B cell (primary cell): ENCODE results near the gene HDAC9. TPM values are rescaled to one million over a fixed set of nuclear protein-coding genes. Genes with fewer than 3 reads are reported as not detected.

Source experiments
- ATAC-seq: fragments of 200-7000 bp; cut with Tn5 transposase; one replicate; pipeline ENCODE4 v1.10.0; 2021; ENCODE audit warnings: low read depth, mild to moderate bottlenecking, moderate number of reproducible peaks, moderate library complexity
- CTCF ChIA-PET: fragments of 350-600 bp; sonication (Branson Sonifier 250); formaldehyde crosslinking; loops from one replicate; lab custom pipeline; 2021; ENCODE audit warnings: antibody characterized with exemption, inconsistent platforms; lab: Charles Lee
- POLR2A ChIA-PET: fragments of 350-600 bp; sonication (Branson Sonifier 250); formaldehyde crosslinking; loops from one replicate; lab custom pipeline; 2021; ENCODE audit warnings: antibody characterized with exemption; lab: Charles Lee
- DNase-seq: peaks from one replicate; pipeline ENCODE4 v3.0.0; 2013
- H2AFZ ChIP-seq: 2 replicates; pipeline ENCODE4 v1.6.1; 2012; ENCODE audit warnings: mild to moderate bottlenecking, low read depth, low read length; ENCODE audit not compliant: insufficient read depth, poor library complexity, severe bottlenecking
- H3K27ac ChIP-seq, 2 donors: 1 replicate in 1 of 2; 2 replicates in 1 of 2; pipeline ENCODE4 v1.5.1; 2012 to 2013; ENCODE audit warnings: low read length in 2 of 2, mild to moderate bottlenecking in 2 of 2, moderate library complexity in 1 of 2
- H3K27me3 ChIP-seq, 4 experiments: fragments of 200-600 bp in 1 of 4; sonication (generic) in 1 of 4; replicated peaks in 1 of 4; 1 replicate in 2 of 4; 2 replicates in 2 of 4; pipeline versions ENCODE4 v1.6.1 to v1.7.0; 2013 to 2016; ENCODE audit warnings: low read length in 3 of 4, mild to moderate bottlenecking in 2 of 4, mixed read lengths in 1 of 4, moderate library complexity in 1 of 4; ENCODE audit not compliant: insufficient read depth in 4 of 4, control insufficient read depth in 3 of 4; ENCODE audit errors: control extremely low read depth in 1 of 4
- H3K36me3 ChIP-seq, 2 experiments: replicated peaks in 1 of 2; 1 replicate in 1 of 2; 2 replicates in 1 of 2; pipeline versions ENCODE4 v1.6.1 to v1.7.1; 2013; ENCODE audit warnings: low read length in 1 of 2; ENCODE audit not compliant: insufficient read depth in 2 of 2, control insufficient read depth in 1 of 2; ENCODE audit errors: control extremely low read depth in 1 of 2, extremely low read depth in 1 of 2
- H3K4me1 ChIP-seq, 2 donors: fragments of 200-600 bp in 1 of 2; sonication (generic) in 1 of 2; 1 replicate in 1 of 2; 2 replicates in 1 of 2; pipeline versions ENCODE4 v1.5.1 to v1.6.1; 2013 to 2017; ENCODE audit warnings: low read length in 2 of 2; ENCODE audit not compliant: control insufficient read depth in 2 of 2, insufficient read depth in 2 of 2
- H3K4me2 ChIP-seq: replicated peaks from 2 replicates; pipeline ENCODE3; 2012; ENCODE audit warnings: mild to moderate bottlenecking, low read depth, low read length; ENCODE audit not compliant: poor library complexity, severe bottlenecking
- H3K4me3 ChIP-seq, 5 experiments: fragments of 200-600 bp in 1 of 5; sonication (generic) in 1 of 5; 1 replicate in 3 of 5; 2 replicates in 2 of 5; pipeline versions ENCODE4 v1.5.1 to v1.7.0; 2011 to 2016; ENCODE audit warnings: low read length in 4 of 5, mild to moderate bottlenecking in 4 of 5, low read depth in 2 of 5, control low read depth in 1 of 5, moderate library complexity in 1 of 5; ENCODE audit not compliant: insufficient read depth in 1 of 5; ENCODE audit errors: control extremely low read depth in 1 of 5, extremely low read depth in 1 of 5
- H3K79me2 ChIP-seq: fragments of 200-600 bp; sonication (generic); one replicate; pipeline ENCODE4 v1.6.0; 2016; ENCODE audit warnings: low read length; ENCODE audit not compliant: control insufficient read depth, insufficient read depth
- H3K9ac ChIP-seq: fragments of 200-600 bp; sonication (generic); 2 replicates; pipeline ENCODE4 v1.6.1; 2017; ENCODE audit warnings: mild to moderate bottlenecking, low read length, moderate library complexity
- H3K9me3 ChIP-seq, 3 donors: one replicate each; pipeline versions ENCODE4 v1.6.1 to v1.7.1; 2013; ENCODE audit warnings: low read length in 2 of 3; ENCODE audit not compliant: control insufficient read depth in 2 of 3, insufficient read depth in 1 of 3; ENCODE audit errors: control extremely low read depth in 1 of 3
- H4K20me1 ChIP-seq: 2 replicates; pipeline ENCODE4 v1.6.0; 2012; ENCODE audit warnings: mild to moderate bottlenecking, low read length; ENCODE audit not compliant: insufficient read depth, control insufficient read depth, poor library complexity, severe bottlenecking
- H3K27ac Mint-ChIP-seq: one replicate; pipeline ENCODE4 v1.8.0; 2021; ENCODE audit warnings: mixed read lengths
- H3K27me3 Mint-ChIP-seq: one replicate; pipeline ENCODE4 v1.8.0; 2021; ENCODE audit warnings: mixed read lengths
- H3K4me1 Mint-ChIP-seq: one replicate; pipeline ENCODE4 v1.8.0; 2021; ENCODE audit warnings: mixed read lengths
- H3K4me3 Mint-ChIP-seq: one replicate; pipeline ENCODE4 v1.8.0; 2021; ENCODE audit warnings: mixed read lengths
- H3K9me3 Mint-ChIP-seq: one replicate; pipeline ENCODE4 v1.8.0; 2022; ENCODE audit warnings: mixed read lengths; ENCODE audit not compliant: insufficient read depth
- EZH2 ChIP-seq: IDR thresholded peaks from 2 replicates; pipeline ENCODE4 v1.6.1; 2012; ENCODE audit warnings: borderline replicate concordance, low read depth, mild to moderate bottlenecking, moderate library complexity, low read length; ENCODE audit not compliant: insufficient read depth, poor library complexity, severe bottlenecking
- WGBS: methylation state at CpG from one replicate; pipeline ENCODE4 v1.1.5; 2013; ENCODE audit warnings: missing lambda C conversion rate; ENCODE audit not compliant: insufficient coverage; 5-methylcytosine and 5-hydroxymethylcytosine counted together
- intact Hi-C: fragments of 100-400 bp; cut with micrococcal nuclease; formaldehyde crosslinking; loops from one replicate; pipeline ENCODE4 v1.10.0; 2022
- polyA plus RNA-seq: library from polyadenylated mRNA; depleted of rRNA; stranded (reverse); fragments of >200 nt; gene quantifications from 2 replicates; pipeline ENCODE4 v1.2.3, GENCODE V29; 2012
- total RNA-seq, 2 donors: library from RNA; stranded (reverse); fragments of 120-200 nt in 1 of 2; gene quantifications; 1 replicate in 1 of 2; 2 replicates in 1 of 2; pipeline versions ENCODE4 v1.2.3 to v1.2.4, GENCODE V29; 2013 to 2022
- TF ChIP-seq, protein P1 (sequence below): fragments of 200-600 bp; IDR thresholded peaks from one replicate; pipeline ENCODE4 v1.8.0; 2022; ENCODE audit warnings: antibody characterized with exemption, mild to moderate bottlenecking

The HDAC9 gene
- total and polyA plus RNA-seq, 2 donors (not counting 1 experiment from before 2014, with no cell fraction given), result 49.1 to 64.8 TPM

- no peaks in the 10 kb centered on the region for H3K79me2 ChIP-seq
- no CpG with 5 or more reads among the region's 2 CpGs for WGBS
- no peak overlapping the region for H3K4me2 ChIP-seq
- no peaks in the 10 kb centered on the region for H3K9me3 ChIP-seq
- intact Hi-C loops, result no loop called here
- H3K27ac ChIP-seq, result no peak overlapping the region
- H3K4me1 Mint-ChIP-seq, result no peaks in the 10 kb centered on the region
- TF ChIP-seq, protein P1, sequence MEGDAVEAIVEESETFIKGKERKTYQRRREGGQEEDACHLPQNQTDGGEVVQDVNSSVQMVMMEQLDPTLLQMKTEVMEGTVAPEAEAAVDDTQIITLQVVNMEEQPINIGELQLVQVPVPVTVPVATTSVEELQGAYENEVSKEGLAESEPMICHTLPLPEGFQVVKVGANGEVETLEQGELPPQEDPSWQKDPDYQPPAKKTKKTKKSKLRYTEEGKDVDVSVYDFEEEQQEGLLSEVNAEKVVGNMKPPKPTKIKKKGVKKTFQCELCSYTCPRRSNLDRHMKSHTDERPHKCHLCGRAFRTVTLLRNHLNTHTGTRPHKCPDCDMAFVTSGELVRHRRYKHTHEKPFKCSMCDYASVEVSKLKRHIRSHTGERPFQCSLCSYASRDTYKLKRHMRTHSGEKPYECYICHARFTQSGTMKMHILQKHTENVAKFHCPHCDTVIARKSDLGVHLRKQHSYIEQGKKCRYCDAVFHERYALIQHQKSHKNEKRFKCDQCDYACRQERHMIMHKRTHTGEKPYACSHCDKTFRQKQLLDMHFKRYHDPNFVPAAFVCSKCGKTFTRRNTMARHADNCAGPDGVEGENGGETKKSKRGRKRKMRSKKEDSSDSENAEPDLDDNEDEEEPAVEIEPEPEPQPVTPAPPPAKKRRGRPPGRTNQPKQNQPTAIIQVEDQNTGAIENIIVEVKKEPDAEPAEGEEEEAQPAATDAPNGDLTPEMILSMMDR, result no peak
- TF ChIP-seq EZH2, result no peak
- no peak overlapping the region for H3K4me3 ChIP-seq
- no peaks in the 10 kb centered on the region for H3K9me3 Mint-ChIP-seq
- no peaks in the 10 kb centered on the region for H4K20me1 ChIP-seq
- no peaks in the 10 kb centered on the region for H3K36me3 ChIP-seq
- H3K9ac ChIP-seq, result no peak overlapping the region
- no peaks in the 10 kb centered on the region for H3K4me1 ChIP-seq
- ChIA-PET POLR2A (no interaction called here), CTCF (no interaction called here)
- no peak overlapping the region for H2AFZ ChIP-seq
- no peak overlapping the region for H3K27ac Mint-ChIP-seq
- DNase-seq, result no peak
- H3K4me3 Mint-ChIP-seq, result no peak overlapping the region
- no peak for ATAC-seq
- no peaks in the 10 kb centered on the region for H3K27me3 Mint-ChIP-seq
- no peaks in the 10 kb centered on the region for H3K27me3 ChIP-seq
These were observed 272.7 kb downstream of the HDAC9 start for GRCh38 chr7:18768256-18768655.

- Histone ChIP-seq H3K9me3 (no peaks in the 10 kb centered on the region), H3K4me1 (no peaks in the 10 kb centered on the region), H3K27me3 (no peaks in the 10 kb centered on the region), H2AFZ (no peak overlapping the region), H3K9ac (no peak overlapping the region), H3K4me2 (no peak overlapping the region), H3K4me3 (no peak overlapping the region), H3K27ac (no peak overlapping the region), H4K20me1 (no peaks in the 10 kb centered on the region), H3K79me2 (no peaks in the 10 kb centered on the region), H3K36me3 (no peaks in the 10 kb centered on the region)
- H3K4me1 Mint-ChIP-seq, result no peaks in the 10 kb centered on the region
- DNase-seq (no peak), ATAC-seq (no peak)
- WGBS, result 100% methylated on average over 3 of the region's 7 CpGs
- TF ChIP-seq, protein P1, result no peak
- no peak for TF ChIP-seq EZH2
- H3K27me3 Mint-ChIP-seq, result no peaks in the 10 kb centered on the region
- H3K27ac Mint-ChIP-seq, result no peak overlapping the region
- intact Hi-C loops, result no loop called here
- POLR2A ChIA-PET, result no interaction called here
- no peak overlapping the region for H3K4me3 Mint-ChIP-seq
- H3K9me3 Mint-ChIP-seq, result no peaks in the 10 kb centered on the region
- CTCF ChIA-PET, result no interaction called here
These were observed 274.7 kb downstream of the HDAC9 start for GRCh38 chr7:18770154-18770811.
